Mononuclear cell (primary cell): Measurements from ENCODE around the gene SASH1. TPM values are rescaled to one million over a fixed set of nuclear protein-coding genes. Genes with fewer than 3 reads are reported as not detected.

Source experiments
- H3K27me3 ChIP-seq: 2 replicates; pipeline ENCODE4 v1.6.0; 2011; ENCODE audit warnings: low read length, control low read depth; ENCODE audit not compliant: insufficient read depth
- H3K4me1 ChIP-seq: 2 replicates; pipeline ENCODE4 v1.5.1; 2011; ENCODE audit warnings: mild to moderate bottlenecking, low read length, control low read depth; ENCODE audit not compliant: insufficient read depth
- H3K4me3 ChIP-seq: 2 replicates; pipeline ENCODE4 v1.5.1; 2011; ENCODE audit warnings: mild to moderate bottlenecking, low read length, moderate library complexity
- H3K9me3 ChIP-seq: 2 replicates; pipeline ENCODE4 v1.5.1; 2011; ENCODE audit warnings: low read depth, mild to moderate bottlenecking, control low read depth, low read length
- total RNA-seq: library from RNA; depleted of rRNA; stranded (reverse); fragments of >200 nt; gene quantifications from one replicate; pipeline ENCODE4 v1.2.3, GENCODE V29; 2012

SASH1 gene
- total RNA-seq, 1 donor: 1.7 TPM

DNA sequence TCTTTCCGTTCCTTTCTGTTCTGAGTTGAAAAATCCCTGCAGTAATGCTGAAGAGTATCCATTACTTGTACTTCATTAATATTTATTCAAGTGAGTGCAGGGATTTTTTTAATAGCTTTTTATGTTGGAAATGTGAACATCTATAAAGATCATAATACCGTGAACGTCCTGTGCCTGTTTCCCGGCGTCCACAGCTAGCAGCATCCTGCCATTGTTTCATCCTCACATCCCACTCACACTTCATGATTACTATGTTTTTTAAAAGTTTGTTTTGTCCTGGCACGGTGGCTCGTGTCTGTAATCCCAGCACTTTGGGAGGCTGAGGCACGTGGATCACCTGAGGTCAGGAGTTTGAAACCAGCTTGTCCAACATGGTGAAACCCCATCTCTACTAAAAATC lies 54.3 kb downstream of the SASH1 start:
- Histone ChIP-seq H3K4me1 (no peaks in the 10 kb centered on the region), H3K9me3 (no peaks in the 10 kb centered on the region), H3K27me3 (peaks cover 3% of the 10 kb centered on the region), H3K4me3 (no peak overlapping the region)

- Histone ChIP-seq H3K27me3 (peaks cover 3% of the 10 kb centered on the region), H3K4me3 (no peak overlapping the region), H3K9me3 (no peaks in the 10 kb centered on the region), H3K4me1 (no peaks in the 10 kb centered on the region)
These were observed 55.6 kb downstream of the SASH1 start for GRCh38 chr6:148398244-148398643.

- Histone ChIP-seq H3K4me3 (no peak overlapping the region), H3K27me3 (peaks cover 3% of the 10 kb centered on the region), H3K9me3 (no peaks in the 10 kb centered on the region), H3K4me1 (no peaks in the 10 kb centered on the region)
These were observed 56.0 kb downstream of the SASH1 start for GRCh38 chr6:148398678-148399077.

DNA sequence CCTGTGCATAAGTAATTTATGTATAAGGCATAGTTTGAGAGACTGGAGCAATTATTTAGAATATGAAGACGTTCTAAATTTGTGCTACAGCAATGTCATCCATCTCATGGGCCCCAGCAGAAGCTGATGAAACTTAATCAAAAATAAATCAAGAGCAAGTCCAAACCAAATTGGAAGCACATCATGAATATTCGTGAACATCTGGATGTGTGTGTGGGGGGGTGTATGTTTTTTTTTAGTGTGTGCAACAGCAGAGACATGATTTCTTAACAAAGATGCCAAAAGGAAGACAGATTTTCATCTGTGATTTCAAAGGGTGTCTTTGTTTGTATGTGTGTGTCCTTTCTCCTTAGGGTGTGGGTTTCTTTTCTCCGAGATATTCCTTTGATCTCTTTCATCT lies 58.9 kb downstream of the SASH1 start:
- Histone ChIP-seq H3K27me3 (no peaks in the 10 kb centered on the region), H3K9me3 (no peaks in the 10 kb centered on the region), H3K4me3 (no peak overlapping the region), H3K4me1 (no peaks in the 10 kb centered on the region)

GRCh38 chr6:148404456-148405054 lies 61.9 kb downstream of the SASH1 start:
- H3K27me3 ChIP-seq: no peaks in the 10 kb centered on the region
- no peak overlapping the region for H3K4me3 ChIP-seq
- no peaks in the 10 kb centered on the region for H3K9me3 ChIP-seq
- H3K4me1 ChIP-seq: no peaks in the 10 kb centered on the region

- Histone ChIP-seq H3K9me3 (no peaks in the 10 kb centered on the region), H3K4me3 (no peak overlapping the region), H3K27me3 (no peaks in the 10 kb centered on the region), H3K4me1 (no peaks in the 10 kb centered on the region)
These were observed 63.3 kb downstream of the SASH1 start for GRCh38 chr6:148405894-148406293.

GRCh38 chr6:148406579-148407371 lies 64.1 kb downstream of the SASH1 start:
- Histone ChIP-seq H3K4me1 (no peaks in the 10 kb centered on the region), H3K4me3 (no peak overlapping the region), H3K9me3 (no peaks in the 10 kb centered on the region), H3K27me3 (no peaks in the 10 kb centered on the region)

DNA sequence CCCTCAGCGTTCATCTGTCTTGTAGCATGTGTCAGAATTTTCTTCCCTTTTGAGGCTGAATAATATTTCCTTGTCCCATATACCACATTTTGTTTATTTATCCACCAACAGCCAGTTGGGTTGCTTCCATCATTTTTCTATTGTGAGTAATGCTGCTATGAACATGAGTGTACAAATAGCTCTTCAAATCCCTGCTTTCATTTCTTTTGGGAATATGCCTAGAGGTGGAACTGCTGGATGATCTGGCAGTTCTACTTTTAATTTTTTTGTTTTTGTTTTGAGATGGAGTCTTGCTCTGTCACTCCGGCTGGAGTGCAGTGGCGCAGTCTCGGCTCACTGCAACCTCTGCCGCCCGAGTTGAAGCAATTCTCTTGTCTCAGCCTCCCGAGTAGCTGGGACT lies 64.7 kb downstream of the SASH1 start:
- Histone ChIP-seq H3K9me3 (no peaks in the 10 kb centered on the region), H3K27me3 (no peaks in the 10 kb centered on the region), H3K4me1 (no peaks in the 10 kb centered on the region), H3K4me3 (no peak overlapping the region)

GRCh38 chr6:148413321-148414091 lies 70.9 kb downstream of the SASH1 start:
- Histone ChIP-seq H3K4me3 (no peak overlapping the region), H3K27me3 (no peaks in the 10 kb centered on the region), H3K9me3 (no peaks in the 10 kb centered on the region), H3K4me1 (no peaks in the 10 kb centered on the region)

- no peaks in the 10 kb centered on the region for H3K9me3 ChIP-seq
- no peaks in the 10 kb centered on the region for H3K27me3 ChIP-seq
- H3K4me1 ChIP-seq: no peaks in the 10 kb centered on the region
- H3K4me3 ChIP-seq: no peak overlapping the region
These were observed 71.5 kb downstream of the SASH1 start for GRCh38 chr6:148414092-148414489.

- Histone ChIP-seq H3K9me3 (no peaks in the 10 kb centered on the region), H3K27me3 (no peaks in the 10 kb centered on the region), H3K4me1 (no peaks in the 10 kb centered on the region), H3K4me3 (no peak overlapping the region)
These were observed 72.2 kb downstream of the SASH1 start for GRCh38 chr6:148414836-148415235.

- Histone ChIP-seq H3K27me3 (no peaks in the 10 kb centered on the region), H3K9me3 (no peaks in the 10 kb centered on the region)
These were observed 73.0 kb downstream of the SASH1 start for GRCh38 chr6:148415511-148416260.

GRCh38 chr6:148416330-148416965 lies 73.8 kb downstream of the SASH1 start:
- Histone ChIP-seq H3K4me3 (no peak overlapping the region), H3K9me3 (no peaks in the 10 kb centered on the region), H3K27me3 (no peaks in the 10 kb centered on the region), H3K4me1 (no peaks in the 10 kb centered on the region)

More at GRCh38 chr6:148415511-148416260, 73.0 kb downstream of the SASH1 start:
- H3K4me3 ChIP-seq: no peak overlapping the region
- H3K4me1 ChIP-seq: no peaks in the 10 kb centered on the region

DNA sequence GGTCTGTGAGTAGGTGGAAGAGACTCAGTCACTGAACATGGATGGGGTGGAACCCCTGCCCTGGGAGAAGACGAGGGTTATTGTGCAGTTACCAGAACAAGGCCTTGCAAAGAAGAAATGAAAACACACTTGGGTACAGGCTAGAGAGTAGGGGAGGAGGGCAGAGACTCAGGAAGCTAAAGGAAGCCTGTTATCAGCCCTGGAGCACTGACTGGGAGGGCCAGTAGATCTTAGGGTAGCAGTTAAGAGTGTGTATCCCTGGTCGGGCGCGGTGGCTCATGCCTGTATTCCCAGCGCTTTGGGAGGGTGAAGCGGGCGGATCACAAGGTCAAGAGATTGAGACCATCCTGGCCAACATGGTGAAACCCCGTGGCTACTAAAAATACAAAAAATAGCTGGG lies 74.4 kb downstream of the SASH1 start:
- Histone ChIP-seq H3K9me3 (no peaks in the 10 kb centered on the region), H3K27me3 (no peaks in the 10 kb centered on the region), H3K4me1 (no peaks in the 10 kb centered on the region), H3K4me3 (no peak overlapping the region)
